GF-D8 (cell line): ENCODE measurements around the gene SPO11.

Experiments
- DNase-seq: peaks from one replicate; lab custom pipeline; 2025; lab: John Stamatoyannopoulos, UW

SPO11 gene

DNA sequence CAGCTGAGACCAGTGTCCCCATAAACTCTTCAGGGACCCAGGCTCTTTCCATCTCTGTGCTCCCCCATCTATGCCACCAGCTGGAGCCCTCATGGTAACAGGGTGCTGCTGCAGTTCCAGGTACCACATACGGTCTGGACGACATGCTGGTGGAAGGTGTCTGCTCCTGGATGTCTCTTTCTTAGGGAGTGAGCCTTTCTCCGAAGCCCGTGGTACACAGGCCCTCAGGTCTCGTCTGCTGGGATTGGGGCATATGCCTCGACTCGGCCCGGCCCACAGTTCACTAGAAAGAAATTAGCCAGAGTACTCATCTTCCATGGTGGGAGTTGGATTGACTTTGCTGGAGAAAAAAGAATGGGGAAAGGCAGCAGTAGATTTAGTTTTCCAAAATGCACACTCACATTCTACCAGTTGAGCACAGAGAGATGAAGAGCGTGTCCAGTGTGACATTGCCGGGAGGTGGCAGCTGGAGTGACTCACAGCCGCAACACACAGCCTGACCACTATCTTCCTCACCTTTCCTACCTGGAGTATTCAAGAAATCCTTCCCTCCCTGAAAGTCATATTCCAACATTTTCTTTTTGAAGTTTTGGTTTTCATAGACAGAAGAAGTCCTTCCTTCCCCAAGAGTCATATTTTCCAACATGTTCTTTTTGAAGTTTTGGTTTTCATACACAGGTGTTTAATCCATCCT lies 18.6 kb upstream of the SPO11 start:
- DNase-seq = no peak

DNA sequence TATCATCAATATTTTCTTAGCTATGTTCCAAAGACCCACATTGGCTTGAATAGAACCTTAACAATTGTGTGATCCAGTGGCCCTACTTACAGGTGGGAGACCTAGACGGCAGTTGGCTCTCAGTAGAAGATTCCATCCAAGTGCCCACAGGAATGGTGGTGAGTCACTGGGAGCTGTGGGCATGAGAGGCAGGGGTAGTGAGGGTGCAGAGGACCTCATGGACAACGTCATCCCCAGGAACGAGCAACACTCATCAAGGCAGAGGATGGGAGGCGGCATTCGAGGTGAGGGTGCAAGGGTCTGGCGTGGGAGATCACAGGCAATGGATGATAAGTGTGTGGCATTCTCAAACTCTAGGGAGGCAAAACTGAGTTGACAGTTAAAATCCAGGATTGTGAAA lies 17.5 kb upstream of the SPO11 start:
- DNase-seq = no peak

DNA sequence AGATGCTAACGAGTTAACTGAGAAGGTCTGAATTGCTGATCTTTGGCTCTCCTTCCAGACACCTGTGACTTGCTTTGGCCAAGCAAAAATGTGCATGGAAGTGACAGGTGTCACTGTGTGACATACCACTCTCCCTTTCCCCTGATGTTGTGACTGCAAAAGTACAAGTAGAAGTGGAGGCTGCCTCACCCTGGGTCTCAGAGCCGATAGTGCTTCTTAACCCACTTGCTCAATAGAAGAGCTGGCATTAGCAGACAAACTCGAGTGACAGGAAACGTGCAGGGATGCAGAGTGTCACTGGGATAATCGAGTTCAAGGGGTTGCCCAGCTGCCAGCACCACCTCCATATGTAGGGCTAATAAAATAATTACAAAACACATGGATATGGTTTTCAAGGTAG lies 16.4 kb upstream of the SPO11 start:
- DNase-seq = no peak

- DNase-seq = no peak
Observed at GRCh38 chr20:57313951-57314350, 15.7 kb upstream of the SPO11 start.

- no peak for DNase-seq
Observed at GRCh38 chr20:57315083-57315975, 14.3 kb upstream of the SPO11 start.

DNA sequence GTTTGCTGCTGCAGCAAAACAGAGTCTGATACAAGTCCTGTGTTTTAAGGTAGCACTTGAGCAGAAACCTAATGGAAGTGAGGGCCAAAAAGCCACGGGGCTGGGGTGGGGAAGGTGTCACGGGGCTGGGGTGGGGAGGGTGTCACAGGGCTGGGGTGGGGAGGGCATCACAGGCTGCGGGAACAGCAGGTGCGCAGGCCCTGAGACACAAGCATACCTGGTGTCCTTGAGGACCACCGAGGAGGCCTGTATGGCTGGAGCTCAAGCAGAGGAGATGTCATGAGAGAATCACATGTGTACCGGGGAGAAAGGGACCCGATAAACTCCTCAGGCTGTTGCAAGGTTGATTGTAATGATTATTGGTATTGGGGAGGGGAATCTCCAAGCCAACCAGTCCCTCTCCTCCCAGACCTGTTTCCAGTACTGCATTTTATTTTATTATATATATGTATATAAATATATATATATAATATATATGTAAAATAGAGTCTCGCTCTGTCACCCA lies 13.6 kb upstream of the SPO11 start:
- no peak for DNase-seq

GRCh38 chr20:57316795-57317201 lies 12.8 kb upstream of the SPO11 start:
- DNase-seq = no peak

DNA sequence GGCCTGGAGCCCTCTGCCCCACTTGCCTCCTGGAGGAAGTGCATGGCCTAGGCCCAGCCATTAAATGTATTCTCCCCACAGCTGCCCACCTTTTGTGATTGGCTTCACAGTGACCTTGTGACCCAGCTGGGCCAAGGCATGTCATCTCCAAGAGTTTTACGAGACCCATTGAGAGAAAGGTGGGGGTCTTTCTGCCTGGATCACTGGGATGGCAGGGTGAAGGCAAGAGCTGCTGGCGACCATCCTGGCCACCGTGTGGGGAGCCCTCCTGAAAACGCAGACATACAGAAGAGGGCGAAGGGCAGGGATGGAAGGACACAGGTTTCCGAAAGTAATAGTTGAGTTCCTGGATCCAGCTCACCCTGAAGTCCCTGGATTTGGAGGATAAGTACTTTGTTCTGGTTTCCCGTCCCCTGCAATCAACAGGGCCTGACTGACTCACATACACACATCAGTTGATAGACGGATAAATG lies 12.3 kb upstream of the SPO11 start:
- no peak for DNase-seq

DNA sequence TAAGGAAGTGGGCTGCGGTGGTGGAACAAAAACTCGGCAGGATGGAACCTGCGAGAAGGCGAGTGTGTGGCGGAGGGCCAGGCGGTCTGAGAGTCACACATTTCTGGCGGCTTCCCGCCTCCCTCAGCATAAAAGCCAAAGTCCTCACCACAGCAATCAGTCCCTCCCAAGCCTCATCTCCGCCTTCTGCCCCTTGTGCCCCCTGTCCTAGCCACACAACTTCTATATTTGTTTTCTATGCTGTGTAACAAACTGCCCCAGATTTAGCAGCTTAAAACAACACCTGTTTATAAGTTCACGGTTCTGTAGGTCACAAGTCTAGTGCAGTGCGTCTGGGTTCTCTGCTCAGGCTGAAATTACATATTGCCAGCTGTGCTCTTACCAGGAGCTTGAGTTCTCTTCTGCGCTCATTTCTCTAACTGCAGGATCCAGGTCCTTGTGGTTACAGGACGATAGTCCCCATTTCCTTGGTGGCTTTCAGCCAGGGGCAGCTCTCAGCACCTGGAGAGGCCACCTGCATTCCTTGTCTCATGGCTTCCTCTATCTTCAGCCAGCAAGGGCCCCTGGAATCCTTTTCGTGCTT lies 11.7 kb upstream of the SPO11 start:
- no peak for DNase-seq

GRCh38 chr20:57319584-57319983 lies 10.0 kb upstream of the SPO11 start:
- no peak for DNase-seq

DNA sequence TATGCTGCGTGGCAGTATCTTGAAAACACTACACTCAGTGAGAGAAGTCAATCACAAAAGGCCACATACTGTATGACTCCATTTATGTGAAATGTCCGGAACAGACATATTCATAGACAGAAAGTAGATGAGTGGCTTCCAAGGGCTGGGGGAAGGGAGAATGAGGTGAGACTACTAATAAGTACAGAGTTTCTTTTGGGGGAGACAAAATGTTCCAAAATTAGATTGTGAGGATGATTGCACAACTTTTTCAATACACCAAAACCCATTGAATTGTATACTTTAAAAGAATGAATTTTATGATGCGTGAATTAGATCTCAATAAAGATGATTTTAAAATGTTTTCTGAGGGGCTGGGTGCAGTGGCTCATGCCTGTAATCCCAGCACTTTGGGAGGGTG lies 9.2 kb upstream of the SPO11 start:
- DNase-seq = no peak

DNA sequence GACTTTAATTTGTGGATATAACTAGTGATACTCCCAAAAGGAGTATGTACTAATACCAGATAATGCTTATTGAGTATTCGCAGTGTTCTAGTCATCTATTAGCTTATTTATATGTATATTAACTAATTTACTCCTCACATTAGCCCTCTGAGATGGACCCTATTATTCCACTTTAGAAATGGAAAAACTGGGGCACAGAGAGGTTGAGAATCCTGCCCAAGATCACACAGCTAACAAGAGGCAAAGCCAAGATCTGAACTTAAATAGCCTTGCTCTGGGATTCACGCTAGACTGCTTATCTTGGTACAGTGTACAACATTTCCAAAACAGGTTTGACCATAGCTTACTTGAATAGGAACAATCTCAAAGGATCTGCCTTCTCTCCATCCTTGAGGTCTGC lies 8.5 kb upstream of the SPO11 start:
- DNase-seq = no peak

DNA sequence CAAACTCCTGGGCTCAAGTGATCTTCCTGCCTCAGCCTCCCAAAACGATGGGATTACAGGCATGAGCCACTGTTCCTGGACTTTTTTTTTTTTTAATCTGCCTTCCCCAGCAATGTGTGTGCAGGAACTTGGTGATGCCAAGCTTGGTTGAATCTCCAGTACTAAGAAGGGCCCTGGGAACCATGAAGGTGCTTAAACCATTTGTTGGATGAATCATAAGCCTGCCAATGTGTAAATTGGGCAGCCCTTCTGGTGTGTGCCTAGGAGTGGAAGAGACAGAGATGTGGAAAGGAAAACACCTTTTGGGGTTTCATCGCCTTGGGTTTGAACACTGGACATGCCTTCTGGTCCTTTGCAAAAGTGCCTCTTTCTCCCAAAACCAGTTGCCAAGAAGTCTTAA lies 7.1 kb upstream of the SPO11 start:
- no peak for DNase-seq

- DNase-seq = no peak
Observed at GRCh38 chr20:57323034-57323433, 6.6 kb upstream of the SPO11 start.

- DNase-seq = no peak
Observed at GRCh38 chr20:57325632-57326356, 3.8 kb upstream of the SPO11 start.

GRCh38 chr20:57326667-57327455 lies 2.7 kb upstream of the SPO11 start:
- no peak for DNase-seq

- DNase-seq = no peak
Observed at GRCh38 chr20:57327820-57328219, 1.8 kb upstream of the SPO11 start.

- DNase-seq = peak; percentile 4
Observed at GRCh38 chr20:57330998-57331397, 1.4 kb downstream of the SPO11 start.

DNA sequence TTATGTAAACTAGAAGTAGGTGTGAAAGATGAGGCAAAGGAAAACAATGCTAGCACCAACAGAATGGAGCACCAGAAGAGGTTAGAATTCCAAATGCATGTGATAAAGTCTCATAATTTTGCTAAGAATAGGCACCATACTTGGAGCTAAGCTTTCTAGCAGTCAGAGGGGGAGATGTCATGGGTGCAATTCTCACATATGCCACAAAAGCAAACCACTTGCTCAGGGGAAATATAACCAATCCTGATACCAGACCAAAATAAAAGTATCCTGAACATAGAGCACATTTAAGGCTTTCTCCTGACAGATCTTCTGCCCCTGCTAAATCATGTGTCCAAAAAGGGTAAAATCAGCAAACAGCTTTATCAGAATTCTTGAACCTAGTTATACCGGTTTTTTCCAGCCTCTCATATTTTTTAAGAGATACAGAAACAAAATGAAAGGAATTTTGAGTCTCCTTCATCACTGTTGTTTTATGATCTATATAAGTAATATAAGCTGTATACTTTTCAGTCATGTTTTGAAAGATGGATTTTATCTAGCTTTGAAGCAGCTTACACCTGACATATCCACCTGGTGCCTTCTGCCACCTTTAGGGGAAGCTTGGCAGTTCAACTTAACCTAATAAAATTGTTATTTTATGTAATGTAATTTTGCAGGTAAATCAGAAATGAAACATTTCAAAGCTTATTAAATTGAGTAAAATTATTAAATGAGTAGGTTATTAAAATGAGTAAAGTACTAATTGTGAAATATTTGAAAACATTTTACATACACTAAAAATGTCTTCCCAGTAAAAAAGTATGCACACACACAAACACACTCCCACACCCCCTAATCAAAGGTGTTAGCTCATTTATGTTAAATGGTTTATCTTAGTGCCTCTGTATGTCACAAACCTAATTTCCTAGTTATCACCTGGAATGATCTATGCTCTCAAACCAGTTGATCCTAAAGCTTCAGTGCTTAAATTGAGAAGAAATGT lies 2.8 kb downstream of the SPO11 start:
- no peak for DNase-seq

DNA sequence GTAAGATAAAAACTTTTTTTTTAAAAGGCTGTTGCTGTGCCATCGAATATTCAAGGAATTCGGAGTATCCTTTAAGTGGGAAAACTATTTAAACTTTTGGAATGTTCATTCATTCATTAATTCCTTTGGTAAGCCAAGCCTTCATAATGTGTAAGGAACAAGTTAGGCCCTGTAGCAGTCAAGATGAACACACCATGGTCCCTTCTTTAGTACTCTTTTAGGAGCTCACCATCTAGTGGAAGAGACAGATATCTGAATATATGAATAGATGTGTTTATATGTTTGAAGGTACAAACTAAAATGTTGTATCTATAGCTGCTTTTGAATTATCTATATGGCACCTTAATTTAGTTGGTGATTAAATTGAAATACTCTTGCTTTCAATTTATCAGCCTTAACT lies 5.8 kb downstream of the SPO11 start:
- no peak for DNase-seq
